IgD-negative memory B cell (primary cell): ENCODE measurements around the gene ZBTB18. TPM values are rescaled to one million over a fixed set of nuclear protein-coding genes. Genes with fewer than 3 reads are reported as not detected.

Source experiments
- H3K27ac Mint-ChIP-seq, 3 donors: one replicate each; pipeline ENCODE4 v1.8.0; 2020 to 2022; ENCODE audit warnings: mild to moderate bottlenecking in 3 of 3, mixed read lengths in 3 of 3, moderate library complexity in 1 of 3
- H3K27me3 Mint-ChIP-seq: one replicate; pipeline ENCODE4 v1.8.0; 2021; ENCODE audit warnings: mixed read lengths
- H3K36me3 Mint-ChIP-seq: one replicate; pipeline ENCODE4 v1.8.0; 2020; ENCODE audit warnings: mild to moderate bottlenecking, mixed read lengths
- H3K4me1 Mint-ChIP-seq, 3 donors: one replicate each; pipeline ENCODE4 v1.8.0; 2020 to 2022; ENCODE audit warnings: mixed read lengths in 3 of 3, mild to moderate bottlenecking in 1 of 3
- H3K4me3 Mint-ChIP-seq, 4 donors: one replicate each; pipeline ENCODE4 v1.8.0; 2020 to 2022; ENCODE audit warnings: mild to moderate bottlenecking in 4 of 4, mixed read lengths in 4 of 4, moderate library complexity in 3 of 4
- H3K9me3 Mint-ChIP-seq, 3 donors: one replicate each; pipeline ENCODE4 v1.8.0; 2020 to 2021; ENCODE audit warnings: mixed read lengths in 3 of 3, mild to moderate bottlenecking in 1 of 3
- polyA plus RNA-seq: library from polyadenylated mRNA; unstranded; fragments of 300-500 nt; fragmentation: Illumina TruSeq; gene quantifications from one replicate; pipeline ENCODE4 v1.2.3, GENCODE V29; 2021

Gene ZBTB18
- polyA plus RNA-seq, 1 donor from 2014 or later = 5.9 TPM

DNA sequence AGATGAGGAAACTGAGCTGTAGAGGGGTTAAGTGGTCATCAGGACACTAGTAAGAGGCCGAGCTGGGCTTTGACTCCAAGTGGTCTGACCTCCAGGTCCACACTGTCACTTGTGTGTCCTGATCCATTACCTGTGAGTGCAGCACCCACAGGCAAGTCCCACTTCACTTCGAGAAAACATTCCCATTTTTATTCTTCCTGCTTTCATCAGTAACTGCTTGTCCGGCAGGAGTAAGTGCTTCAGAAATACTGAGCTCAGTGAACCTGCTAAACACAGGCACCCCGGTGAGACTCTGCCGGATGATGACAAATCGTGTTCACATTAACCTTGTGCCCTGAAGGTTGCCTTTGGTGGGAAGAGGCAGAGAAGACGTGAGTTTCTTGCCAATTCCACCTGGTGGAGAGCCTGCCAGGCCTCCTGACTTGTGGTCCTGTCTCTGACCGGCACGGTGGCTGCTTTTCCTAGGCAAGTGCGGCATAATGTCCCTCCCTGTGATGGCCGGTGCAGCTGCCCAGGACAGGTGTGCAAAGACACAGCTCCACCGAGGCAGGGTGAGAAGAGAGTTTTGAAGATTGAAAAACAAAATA, 29.4 kb downstream of the ZBTB18 start:
- H3K4me1 Mint-ChIP-seq = peaks cover 12 to 26% (median 25%) of the 10 kb centered on the region in 3 donors
- H3K36me3 Mint-ChIP-seq = no peaks in the 10 kb centered on the region
- H3K27me3 Mint-ChIP-seq = peaks cover 28% of the 10 kb centered on the region
- no peak overlapping the region for H3K4me3 Mint-ChIP-seq
- H3K27ac Mint-ChIP-seq = no peak overlapping the region
- H3K9me3 Mint-ChIP-seq = no peaks in the 10 kb centered on the region

DNA sequence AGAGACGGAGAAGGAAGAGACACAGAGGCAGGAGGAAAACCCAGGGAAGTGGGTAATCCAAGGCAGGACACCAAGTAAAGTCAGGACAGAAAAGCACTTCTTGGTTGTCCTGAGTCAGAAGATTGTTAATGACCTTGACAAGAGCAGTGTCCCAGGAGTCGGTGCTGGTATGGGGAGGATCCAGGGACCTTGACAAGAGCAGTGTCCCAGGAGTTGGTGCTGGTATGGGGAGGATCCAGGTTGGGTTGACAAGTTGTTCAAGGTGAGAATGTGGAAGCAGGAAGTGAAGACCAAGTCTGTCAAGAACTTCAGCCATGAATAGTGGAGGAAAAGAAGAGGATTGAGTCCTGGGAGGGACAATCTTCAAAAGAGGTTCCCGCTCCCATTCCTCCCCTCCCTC, 31.9 kb downstream of the ZBTB18 start:
- H3K4me3 Mint-ChIP-seq = no peak overlapping the region
- no peaks in the 10 kb centered on the region for H3K36me3 Mint-ChIP-seq
- H3K9me3 Mint-ChIP-seq = no peaks in the 10 kb centered on the region
- peaks cover 31% of the 10 kb centered on the region for H3K27me3 Mint-ChIP-seq
- H3K4me1 Mint-ChIP-seq = peaks cover 0 to 11% (median 6%) of the 10 kb centered on the region in 3 donors
- no peak overlapping the region for H3K27ac Mint-ChIP-seq

DNA sequence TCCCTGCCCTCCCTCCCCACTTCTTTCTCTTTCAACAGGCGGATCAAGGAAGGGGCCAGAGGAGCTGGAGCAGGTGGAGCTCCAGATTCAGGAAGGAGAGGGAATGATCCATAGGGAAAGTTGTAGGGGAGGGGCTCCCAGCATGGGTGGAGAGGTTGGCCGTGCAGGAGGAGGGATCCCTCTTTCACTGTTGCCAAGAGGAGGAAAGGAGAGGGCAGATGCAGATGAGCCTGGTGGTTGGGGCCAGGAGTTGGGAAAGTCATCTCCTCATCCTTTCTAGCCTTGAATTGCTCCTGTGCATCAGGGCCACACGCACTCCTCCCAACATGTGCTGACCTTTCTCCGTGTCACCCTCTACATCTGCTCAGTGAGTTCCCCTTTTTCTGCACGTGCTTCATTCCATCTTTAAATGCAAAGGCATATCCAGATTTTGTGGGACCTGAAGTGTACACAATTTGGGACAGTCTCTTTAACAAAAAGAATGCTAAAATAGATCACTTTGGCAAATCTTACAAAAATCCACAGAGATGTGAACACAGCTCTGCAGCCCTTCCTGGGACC, 32.4 kb downstream of the ZBTB18 start:
- Mint-ChIP-seq H3K27ac (no peak overlapping the region), H3K4me3 (no peak overlapping the region), H3K4me1 (peaks cover 0 to 7% (median 6%) of the 10 kb centered on the region in 3 donors), H3K27me3 (peaks cover 31% of the 10 kb centered on the region), H3K9me3 (no peaks in the 10 kb centered on the region), H3K36me3 (no peaks in the 10 kb centered on the region)

DNA sequence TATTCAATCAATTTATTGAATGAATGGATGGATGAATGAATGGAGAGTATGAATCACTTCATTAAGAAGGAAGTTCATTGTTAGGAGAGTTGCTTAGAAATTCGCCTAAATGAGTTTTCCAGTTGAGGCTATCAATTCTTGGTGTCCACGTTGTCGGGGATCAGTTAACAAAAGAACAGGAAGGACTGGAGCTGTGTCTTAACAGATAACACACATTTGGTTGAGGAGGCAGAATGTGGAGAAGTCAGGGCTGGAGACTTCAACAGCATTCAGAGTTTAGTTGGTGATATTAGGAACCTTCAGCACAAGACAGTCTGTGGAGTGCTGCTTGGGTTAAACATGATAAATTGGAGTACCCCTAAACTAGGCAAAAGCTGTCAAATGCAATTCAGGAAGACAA, 33.7 kb downstream of the ZBTB18 start:
- H3K36me3 Mint-ChIP-seq = no peaks in the 10 kb centered on the region
- no peak overlapping the region for H3K4me3 Mint-ChIP-seq
- no peaks in the 10 kb centered on the region for H3K9me3 Mint-ChIP-seq
- peak overlapping the region in 1 of 3 donors; percentile 54 for H3K27ac Mint-ChIP-seq
- peaks cover 31% of the 10 kb centered on the region for H3K27me3 Mint-ChIP-seq
- H3K4me1 Mint-ChIP-seq = peaks cover 0 to 6% (median 5%) of the 10 kb centered on the region in 3 donors

DNA sequence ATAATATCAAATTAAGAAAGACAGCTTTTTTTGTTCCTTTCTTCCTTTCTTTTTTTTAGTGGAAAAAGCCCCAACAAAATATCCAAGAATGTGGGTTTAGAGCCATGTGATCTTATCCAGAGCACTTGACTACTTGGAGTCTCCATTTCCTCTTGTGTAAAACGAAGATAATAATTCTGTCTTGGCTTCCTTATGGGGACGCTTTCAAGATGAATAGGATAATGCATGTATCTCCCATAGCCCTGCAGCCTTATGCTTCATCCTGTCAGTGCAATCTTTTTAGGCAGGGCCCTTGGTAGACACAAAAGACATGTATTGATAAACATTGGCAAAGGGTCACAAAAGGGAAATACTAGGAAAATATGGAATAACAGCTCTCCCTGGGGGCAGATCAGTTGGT, 34.8 kb downstream of the ZBTB18 start:
- Mint-ChIP-seq H3K27me3 (peaks cover 31% of the 10 kb centered on the region), H3K36me3 (no peaks in the 10 kb centered on the region), H3K27ac (no peak overlapping the region), H3K4me3 (no peak overlapping the region), H3K4me1 (peaks cover 0 to 6% (median 5%) of the 10 kb centered on the region in 3 donors), H3K9me3 (no peaks in the 10 kb centered on the region)

DNA sequence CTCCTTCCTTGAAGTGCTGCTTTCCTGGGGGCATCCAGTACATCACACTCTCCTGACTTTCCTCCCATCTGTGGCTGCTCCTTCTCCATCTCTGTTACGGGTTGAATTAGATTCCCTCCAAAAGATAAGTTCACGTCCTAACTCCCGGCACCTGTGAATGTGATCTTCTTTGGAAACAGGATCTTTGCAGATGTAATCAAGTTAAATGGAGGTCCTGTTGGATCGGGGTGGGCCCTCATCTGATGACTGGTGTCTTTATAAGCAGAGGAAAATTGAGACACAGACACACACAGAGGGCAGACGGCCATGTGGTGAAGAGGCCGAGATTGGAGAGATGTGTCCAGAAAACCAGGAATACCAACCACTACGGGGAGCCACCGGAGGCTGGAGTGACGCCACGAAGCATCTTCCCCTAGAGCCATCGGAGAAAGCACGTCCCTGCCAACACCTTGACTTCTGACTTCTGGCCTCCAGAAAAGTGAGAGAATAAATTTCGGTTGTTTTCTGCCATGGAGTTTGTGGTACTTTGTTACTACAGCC, 36.0 kb downstream of the ZBTB18 start:
- Mint-ChIP-seq H3K9me3 (no peaks in the 10 kb centered on the region), H3K27me3 (peaks cover 24% of the 10 kb centered on the region), H3K4me1 (peaks cover 0 to 6% (median 5%) of the 10 kb centered on the region in 3 donors), H3K4me3 (no peak overlapping the region), H3K27ac (no peak overlapping the region), H3K36me3 (no peaks in the 10 kb centered on the region)

DNA sequence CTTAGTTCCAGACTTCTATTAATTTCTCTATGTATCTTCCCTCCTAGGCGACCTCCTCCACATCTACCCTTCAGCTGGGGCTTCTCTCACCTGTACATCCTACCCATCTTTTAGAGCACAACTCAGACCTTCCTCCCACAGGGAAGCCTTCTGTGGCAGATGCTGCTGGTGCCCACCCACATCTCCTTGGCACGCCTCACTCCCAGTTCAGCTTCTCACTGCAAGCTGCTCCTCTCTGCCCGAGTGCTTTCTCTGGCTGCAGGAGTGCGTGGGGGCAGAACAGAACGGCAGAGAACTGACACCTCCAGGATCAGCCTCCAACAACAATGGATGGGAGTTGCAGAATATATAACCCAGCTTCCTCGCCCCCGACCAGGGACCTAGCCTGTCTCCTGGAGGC, 36.5 kb downstream of the ZBTB18 start:
- H3K36me3 Mint-ChIP-seq = no peaks in the 10 kb centered on the region
- H3K27ac Mint-ChIP-seq = no peak overlapping the region

DNA sequence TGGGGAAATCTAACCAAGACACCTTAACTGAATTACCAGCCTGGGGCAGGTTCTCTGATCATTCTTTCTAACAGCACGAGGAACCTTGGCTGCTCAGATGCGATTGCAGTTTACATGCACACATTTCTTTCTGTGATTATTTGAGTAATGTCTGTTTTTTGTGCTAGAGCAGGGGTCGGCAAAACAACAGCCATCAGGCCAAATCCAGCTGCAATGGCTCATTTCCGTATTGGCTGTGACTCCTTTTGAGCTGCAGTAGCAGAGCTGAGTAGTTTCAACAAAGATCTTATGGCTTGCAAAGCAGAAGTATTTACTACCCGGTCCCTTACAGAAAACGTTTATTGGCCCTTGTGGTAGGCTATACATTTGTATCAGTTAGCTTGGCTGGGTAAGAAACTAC, 37.1 kb downstream of the ZBTB18 start:
- peaks cover 14% of the 10 kb centered on the region for H3K27me3 Mint-ChIP-seq
- H3K4me3 Mint-ChIP-seq = no peak overlapping the region
- no peak overlapping the region for H3K27ac Mint-ChIP-seq
- no peaks in the 10 kb centered on the region for H3K9me3 Mint-ChIP-seq
- no peaks in the 10 kb centered on the region for H3K36me3 Mint-ChIP-seq
- peaks cover 0 to 2% (median 0%) of the 10 kb centered on the region in 3 donors for H3K4me1 Mint-ChIP-seq

More for the DNA sequence above, 36.5 kb downstream of the ZBTB18 start:
- Mint-ChIP-seq H3K9me3 (no peaks in the 10 kb centered on the region), H3K4me3 (no peak overlapping the region), H3K27me3 (peaks cover 19% of the 10 kb centered on the region), H3K4me1 (peaks cover 0 to 5% (median 4%) of the 10 kb centered on the region in 3 donors)

DNA sequence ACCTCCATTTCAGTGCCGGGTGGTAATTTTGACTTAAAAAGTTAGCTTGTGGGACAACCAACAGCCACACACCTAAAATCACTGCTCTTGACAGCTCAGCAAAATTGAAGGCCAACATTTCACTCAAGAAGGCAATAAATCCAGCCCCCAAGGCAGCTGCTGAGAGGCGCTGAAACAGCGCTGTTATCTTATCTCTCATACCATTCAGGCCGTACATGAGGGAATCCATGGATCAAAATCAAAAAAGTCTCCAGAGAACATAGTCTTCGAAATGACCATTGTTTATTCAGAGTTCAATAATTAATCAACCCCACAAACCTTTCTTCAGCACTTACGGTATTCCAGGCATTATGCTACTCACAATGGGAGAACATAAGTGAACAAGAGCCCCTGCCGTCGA, 38.5 kb downstream of the ZBTB18 start:
- no peaks in the 10 kb centered on the region for H3K36me3 Mint-ChIP-seq
- no peaks in the 10 kb centered on the region for H3K4me1 Mint-ChIP-seq
- H3K27ac Mint-ChIP-seq = no peak overlapping the region
- no peak overlapping the region for H3K4me3 Mint-ChIP-seq
- no peaks in the 10 kb centered on the region for H3K9me3 Mint-ChIP-seq
- peaks cover 8% of the 10 kb centered on the region for H3K27me3 Mint-ChIP-seq

DNA sequence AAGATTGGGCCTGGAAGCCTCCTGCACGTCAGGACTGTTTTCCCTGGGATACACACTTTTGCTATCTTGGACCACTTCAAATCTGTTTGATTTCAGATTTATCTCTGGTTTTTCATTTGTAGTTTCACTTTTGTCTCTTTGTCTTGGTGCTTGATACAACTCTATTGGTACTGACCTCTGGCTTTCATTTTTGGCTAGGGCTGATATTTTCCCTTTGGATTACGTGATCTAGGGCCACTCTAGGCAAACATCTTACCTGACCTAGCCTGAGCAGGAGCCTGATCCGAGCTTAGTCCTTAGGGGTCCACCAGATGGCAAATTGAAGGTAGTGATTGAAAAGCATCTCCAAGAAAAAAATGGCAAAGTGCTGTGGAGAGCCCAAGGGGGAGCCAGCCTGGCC, 39.6 kb downstream of the ZBTB18 start:
- no peaks in the 10 kb centered on the region for H3K36me3 Mint-ChIP-seq
- H3K27me3 Mint-ChIP-seq = peaks cover 5% of the 10 kb centered on the region
- no peaks in the 10 kb centered on the region for H3K4me1 Mint-ChIP-seq
- no peaks in the 10 kb centered on the region for H3K9me3 Mint-ChIP-seq
- peak overlapping the region in 1 of 4 donors; percentile 6 for H3K4me3 Mint-ChIP-seq
- H3K27ac Mint-ChIP-seq = no peak overlapping the region

DNA sequence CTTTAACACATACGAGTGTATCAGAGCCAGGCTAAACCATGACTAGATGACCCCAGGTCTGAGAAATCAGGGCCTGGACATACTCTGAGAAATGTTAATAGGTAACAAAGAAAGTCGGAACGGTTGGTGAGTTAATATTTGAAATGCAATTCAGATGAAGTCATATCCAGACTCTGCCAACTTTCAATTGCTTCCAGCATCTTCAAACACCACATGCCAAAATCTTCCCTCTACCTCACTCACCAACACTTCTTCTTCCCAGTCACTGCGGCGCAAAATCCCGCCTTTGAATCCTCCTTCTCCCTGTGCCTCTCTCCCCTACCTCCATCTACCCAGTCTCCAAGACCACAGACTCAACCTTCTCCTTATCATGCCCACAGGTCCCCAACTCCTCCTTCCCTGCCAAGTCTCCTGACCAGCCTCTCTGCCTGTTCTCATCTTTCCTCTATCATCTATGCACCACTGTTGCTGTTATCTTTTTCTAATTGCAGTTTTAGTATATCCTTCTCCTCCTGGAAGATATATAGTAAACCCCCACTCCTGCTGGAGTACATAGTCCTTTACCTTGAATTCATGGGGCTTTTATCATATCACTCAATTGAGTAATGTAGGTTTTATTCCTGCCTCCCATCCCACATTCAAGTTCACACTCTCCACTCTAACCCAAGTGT, 41.3 kb downstream of the ZBTB18 start:
- Mint-ChIP-seq H3K4me3 (no peak overlapping the region), H3K9me3 (no peaks in the 10 kb centered on the region), H3K4me1 (peaks cover 0 to under 1% (median 0%) of the 10 kb centered on the region in 3 donors), H3K27me3 (peaks cover 3% of the 10 kb centered on the region), H3K27ac (no peak overlapping the region), H3K36me3 (no peaks in the 10 kb centered on the region)

DNA sequence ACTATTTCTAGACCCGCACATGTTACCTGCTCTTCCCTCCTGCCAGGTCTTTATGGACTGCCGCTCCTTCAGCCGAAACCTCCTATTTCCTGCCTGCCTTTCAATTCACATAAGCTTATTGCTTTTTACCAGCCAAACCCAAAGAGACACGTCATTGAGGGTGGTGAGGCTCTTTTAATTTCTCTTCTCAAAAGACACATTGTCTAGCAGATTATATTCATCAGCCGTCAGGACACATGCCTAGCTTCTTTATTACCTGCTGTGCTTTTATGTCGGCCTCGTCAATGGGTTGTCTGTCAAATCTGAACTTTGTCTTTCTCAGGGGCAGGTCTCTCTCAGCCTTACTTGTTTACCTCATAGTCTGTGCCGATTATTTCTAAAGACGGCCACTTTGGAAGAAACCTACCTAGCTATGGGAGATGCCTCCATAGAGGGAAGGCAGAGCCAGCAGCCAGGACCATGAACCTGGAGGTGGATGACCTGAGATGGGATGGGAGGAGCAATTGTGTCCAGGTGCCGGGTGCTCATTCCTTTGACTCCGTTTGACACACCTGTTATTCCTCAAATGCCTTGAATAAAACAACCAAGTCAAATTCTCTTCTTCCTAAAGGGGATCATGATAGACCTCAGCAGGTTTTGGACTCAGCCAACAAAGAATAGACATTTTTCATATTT, 42.0 kb downstream of the ZBTB18 start:
- no peak overlapping the region for H3K4me3 Mint-ChIP-seq
- no peak overlapping the region for H3K27ac Mint-ChIP-seq
- H3K36me3 Mint-ChIP-seq = no peaks in the 10 kb centered on the region
- peaks cover 0 to 4% (median 0%) of the 10 kb centered on the region in 3 donors for H3K4me1 Mint-ChIP-seq
- peaks cover 3% of the 10 kb centered on the region for H3K27me3 Mint-ChIP-seq
- no peaks in the 10 kb centered on the region for H3K9me3 Mint-ChIP-seq

DNA sequence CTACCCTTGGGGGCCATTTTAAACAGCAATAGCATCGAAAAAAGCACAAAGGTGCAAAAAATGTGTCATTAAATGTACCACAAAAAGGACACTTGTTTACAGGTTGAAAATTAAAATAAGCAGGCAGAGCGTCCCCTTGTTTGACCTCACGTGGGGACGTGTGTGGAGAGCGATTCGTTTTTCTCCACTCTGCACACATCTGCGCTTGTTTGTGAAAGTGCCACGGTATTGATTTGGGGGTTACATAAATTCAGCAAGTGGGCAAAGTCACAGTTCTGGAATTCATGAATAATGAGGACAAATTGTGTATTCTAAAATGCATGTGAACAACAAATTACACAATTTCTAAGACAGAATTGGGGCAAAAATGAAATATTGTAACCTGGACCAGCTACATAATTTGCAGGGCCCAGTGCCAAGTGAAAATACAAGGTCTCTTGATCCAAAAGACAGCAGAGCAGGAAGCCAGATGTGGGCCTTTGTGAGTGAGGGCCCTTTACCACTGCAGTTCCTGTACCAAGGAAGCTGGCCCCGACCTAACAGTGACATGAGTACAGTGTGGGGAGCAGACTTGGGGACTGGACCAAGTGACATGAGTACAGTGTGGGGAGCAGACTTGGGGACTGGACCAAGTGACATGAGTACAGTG, 43.9 kb downstream of the ZBTB18 start:
- H3K27me3 Mint-ChIP-seq = peaks cover 7% of the 10 kb centered on the region
- no peak overlapping the region for H3K4me3 Mint-ChIP-seq

DNA sequence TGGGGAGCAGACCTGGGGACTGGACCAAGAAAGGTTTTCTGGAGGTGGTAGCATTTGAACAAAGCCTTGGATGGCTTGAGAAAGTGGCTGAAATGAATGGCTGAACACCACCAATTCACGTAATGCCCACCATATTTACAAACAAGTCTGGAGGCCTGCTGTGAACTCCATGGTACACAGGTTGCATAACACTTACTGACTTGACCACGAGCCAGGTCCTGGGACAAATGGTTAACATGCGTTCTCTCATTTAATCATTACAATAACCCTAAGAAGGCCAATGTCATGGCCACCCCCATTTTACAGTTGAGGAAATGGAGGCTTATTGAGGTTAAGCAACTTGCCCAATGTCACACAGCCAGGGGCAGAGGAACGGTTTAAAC, 44.4 kb downstream of the ZBTB18 start:
- Mint-ChIP-seq H3K27ac (no peak overlapping the region), H3K9me3 (no peaks in the 10 kb centered on the region), H3K36me3 (no peaks in the 10 kb centered on the region), H3K4me3 (no peak overlapping the region), H3K27me3 (peaks cover 8% of the 10 kb centered on the region), H3K4me1 (peaks cover under 1 to 5% (median 5%) of the 10 kb centered on the region in 3 donors)

More for the DNA sequence above, 43.9 kb downstream of the ZBTB18 start:
- no peaks in the 10 kb centered on the region for H3K9me3 Mint-ChIP-seq
- H3K27ac Mint-ChIP-seq = peak overlapping the region in 1 of 3 donors; percentile 21
- peaks cover 0 to 4% (median 2%) of the 10 kb centered on the region in 3 donors for H3K4me1 Mint-ChIP-seq
- H3K36me3 Mint-ChIP-seq = no peaks in the 10 kb centered on the region
